SK-N-SH (cell line): Measurements from ENCODE around the gene KCNK6.

Experiments
- ELF1 ChIP-seq: IDR thresholded peaks from 2 replicates; pipeline ENCODE4 v1.4.0; 2012
- FOXM1 ChIP-seq: IDR thresholded peaks from 2 replicates; pipeline ENCODE4 v1.4.0; 2012; ENCODE audit warnings: low read depth, mild to moderate bottlenecking
- MEF2A ChIP-seq: IDR thresholded peaks from 2 replicates; pipeline ENCODE4 v1.4.0; 2012; ENCODE audit warnings: low read depth, borderline replicate concordance
- MXI1 ChIP-seq: IDR thresholded peaks from 2 replicates; pipeline ENCODE4 v1.6.1; 2012; ENCODE audit warnings: mild to moderate bottlenecking, low read depth, low read length, improper control_type of control experiment
- POLR2AphosphoS5 ChIP-seq: IDR thresholded peaks from 2 replicates; pipeline ENCODE4 v1.6.1; 2012; ENCODE audit warnings: low read depth, low read length
- RAD21 ChIP-seq: IDR thresholded peaks from 2 replicates; pipeline ENCODE4 v1.6.1; 2012; ENCODE audit warnings: mild to moderate bottlenecking, low read length
- RFX5 ChIP-seq: IDR thresholded peaks from 2 replicates; pipeline ENCODE4 v1.6.1; 2012; ENCODE audit warnings: mild to moderate bottlenecking, improper control_type of control experiment, low read length
- SIN3A ChIP-seq: IDR thresholded peaks from 2 replicates; pipeline ENCODE4 v1.6.1; 2012; ENCODE audit warnings: low read depth, mild to moderate bottlenecking, low read length, moderate library complexity, borderline replicate concordance
- TF ChIP-seq, protein P1 (sequence below): IDR thresholded peaks from 2 replicates; pipeline ENCODE4 v1.4.0; 2012; ENCODE audit warnings: low read depth
- TF ChIP-seq, protein P2 (sequence below): IDR thresholded peaks from 2 replicates; pipeline ENCODE4 v1.6.1; 2012; ENCODE audit warnings: mild to moderate bottlenecking, low read depth, low read length, moderate library complexity
- TF ChIP-seq, protein P3 (sequence below): fragments of 200-600 bp; sonication (generic); IDR thresholded peaks from 2 replicates; pipeline ENCODE4 v1.6.1; 2017; ENCODE audit warnings: antibody characterized with exemption, mild to moderate bottlenecking, moderate library complexity
- TF ChIP-seq, protein P4 (sequence below): IDR thresholded peaks from 2 replicates; pipeline ENCODE4; 2012
- TF ChIP-seq, protein P5 (sequence below): IDR thresholded peaks from 2 replicates; pipeline ENCODE4 v1.4.0; 2012; ENCODE audit warnings: low read depth, borderline replicate concordance

DNA sequence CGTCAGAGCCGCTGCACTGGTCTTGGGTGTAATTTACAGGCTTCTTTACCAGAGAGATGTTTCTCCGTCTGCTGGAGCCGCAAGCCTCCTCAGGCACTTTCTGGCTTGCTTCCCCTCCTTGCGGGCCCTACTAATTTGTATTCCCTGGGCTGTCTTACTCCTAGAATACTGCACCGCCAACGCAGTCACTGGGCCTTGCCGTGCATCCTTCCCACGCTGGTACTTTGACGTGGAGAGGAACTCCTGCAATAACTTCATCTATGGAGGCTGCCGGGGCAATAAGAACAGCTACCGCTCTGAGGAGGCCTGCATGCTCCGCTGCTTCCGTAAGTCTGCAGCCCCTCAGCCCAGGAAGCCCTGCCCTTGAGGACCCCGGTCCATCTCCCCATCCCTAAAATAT is 29.7 kb upstream of the KCNK6 start:
- TF ChIP-seq, protein P1, sequence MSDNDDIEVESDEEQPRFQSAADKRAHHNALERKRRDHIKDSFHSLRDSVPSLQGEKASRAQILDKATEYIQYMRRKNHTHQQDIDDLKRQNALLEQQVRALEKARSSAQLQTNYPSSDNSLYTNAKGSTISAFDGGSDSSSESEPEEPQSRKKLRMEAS, result no peak
- TF ChIP-seq, protein P2, sequence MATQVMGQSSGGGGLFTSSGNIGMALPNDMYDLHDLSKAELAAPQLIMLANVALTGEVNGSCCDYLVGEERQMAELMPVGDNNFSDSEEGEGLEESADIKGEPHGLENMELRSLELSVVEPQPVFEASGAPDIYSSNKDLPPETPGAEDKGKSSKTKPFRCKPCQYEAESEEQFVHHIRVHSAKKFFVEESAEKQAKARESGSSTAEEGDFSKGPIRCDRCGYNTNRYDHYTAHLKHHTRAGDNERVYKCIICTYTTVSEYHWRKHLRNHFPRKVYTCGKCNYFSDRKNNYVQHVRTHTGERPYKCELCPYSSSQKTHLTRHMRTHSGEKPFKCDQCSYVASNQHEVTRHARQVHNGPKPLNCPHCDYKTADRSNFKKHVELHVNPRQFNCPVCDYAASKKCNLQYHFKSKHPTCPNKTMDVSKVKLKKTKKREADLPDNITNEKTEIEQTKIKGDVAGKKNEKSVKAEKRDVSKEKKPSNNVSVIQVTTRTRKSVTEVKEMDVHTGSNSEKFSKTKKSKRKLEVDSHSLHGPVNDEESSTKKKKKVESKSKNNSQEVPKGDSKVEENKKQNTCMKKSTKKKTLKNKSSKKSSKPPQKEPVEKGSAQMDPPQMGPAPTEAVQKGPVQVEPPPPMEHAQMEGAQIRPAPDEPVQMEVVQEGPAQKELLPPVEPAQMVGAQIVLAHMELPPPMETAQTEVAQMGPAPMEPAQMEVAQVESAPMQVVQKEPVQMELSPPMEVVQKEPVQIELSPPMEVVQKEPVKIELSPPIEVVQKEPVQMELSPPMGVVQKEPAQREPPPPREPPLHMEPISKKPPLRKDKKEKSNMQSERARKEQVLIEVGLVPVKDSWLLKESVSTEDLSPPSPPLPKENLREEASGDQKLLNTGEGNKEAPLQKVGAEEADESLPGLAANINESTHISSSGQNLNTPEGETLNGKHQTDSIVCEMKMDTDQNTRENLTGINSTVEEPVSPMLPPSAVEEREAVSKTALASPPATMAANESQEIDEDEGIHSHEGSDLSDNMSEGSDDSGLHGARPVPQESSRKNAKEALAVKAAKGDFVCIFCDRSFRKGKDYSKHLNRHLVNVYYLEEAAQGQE, result no peak
- no peak for TF ChIP-seq FOXM1
- TF ChIP-seq RAD21, result no peak
- TF ChIP-seq, protein P3, sequence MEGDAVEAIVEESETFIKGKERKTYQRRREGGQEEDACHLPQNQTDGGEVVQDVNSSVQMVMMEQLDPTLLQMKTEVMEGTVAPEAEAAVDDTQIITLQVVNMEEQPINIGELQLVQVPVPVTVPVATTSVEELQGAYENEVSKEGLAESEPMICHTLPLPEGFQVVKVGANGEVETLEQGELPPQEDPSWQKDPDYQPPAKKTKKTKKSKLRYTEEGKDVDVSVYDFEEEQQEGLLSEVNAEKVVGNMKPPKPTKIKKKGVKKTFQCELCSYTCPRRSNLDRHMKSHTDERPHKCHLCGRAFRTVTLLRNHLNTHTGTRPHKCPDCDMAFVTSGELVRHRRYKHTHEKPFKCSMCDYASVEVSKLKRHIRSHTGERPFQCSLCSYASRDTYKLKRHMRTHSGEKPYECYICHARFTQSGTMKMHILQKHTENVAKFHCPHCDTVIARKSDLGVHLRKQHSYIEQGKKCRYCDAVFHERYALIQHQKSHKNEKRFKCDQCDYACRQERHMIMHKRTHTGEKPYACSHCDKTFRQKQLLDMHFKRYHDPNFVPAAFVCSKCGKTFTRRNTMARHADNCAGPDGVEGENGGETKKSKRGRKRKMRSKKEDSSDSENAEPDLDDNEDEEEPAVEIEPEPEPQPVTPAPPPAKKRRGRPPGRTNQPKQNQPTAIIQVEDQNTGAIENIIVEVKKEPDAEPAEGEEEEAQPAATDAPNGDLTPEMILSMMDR, result no peak
- TF ChIP-seq, protein P4, sequence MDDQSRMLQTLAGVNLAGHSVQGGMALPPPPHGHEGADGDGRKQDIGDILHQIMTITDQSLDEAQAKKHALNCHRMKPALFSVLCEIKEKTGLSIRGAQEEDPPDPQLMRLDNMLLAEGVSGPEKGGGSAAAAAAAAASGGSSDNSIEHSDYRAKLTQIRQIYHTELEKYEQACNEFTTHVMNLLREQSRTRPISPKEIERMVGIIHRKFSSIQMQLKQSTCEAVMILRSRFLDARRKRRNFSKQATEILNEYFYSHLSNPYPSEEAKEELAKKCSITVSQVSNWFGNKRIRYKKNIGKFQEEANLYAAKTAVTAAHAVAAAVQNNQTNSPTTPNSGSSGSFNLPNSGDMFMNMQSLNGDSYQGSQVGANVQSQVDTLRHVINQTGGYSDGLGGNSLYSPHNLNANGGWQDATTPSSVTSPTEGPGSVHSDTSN, result no peak
- TF ChIP-seq, protein P5, sequence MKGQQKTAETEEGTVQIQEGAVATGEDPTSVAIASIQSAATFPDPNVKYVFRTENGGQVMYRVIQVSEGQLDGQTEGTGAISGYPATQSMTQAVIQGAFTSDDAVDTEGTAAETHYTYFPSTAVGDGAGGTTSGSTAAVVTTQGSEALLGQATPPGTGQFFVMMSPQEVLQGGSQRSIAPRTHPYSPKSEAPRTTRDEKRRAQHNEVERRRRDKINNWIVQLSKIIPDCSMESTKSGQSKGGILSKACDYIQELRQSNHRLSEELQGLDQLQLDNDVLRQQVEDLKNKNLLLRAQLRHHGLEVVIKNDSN, result no peak
- no peak for TF ChIP-seq MEF2A
- TF ChIP-seq ELF1, result no peak
- TF ChIP-seq POLR2AphosphoS5, result no peak
- TF ChIP-seq MXI1, result no peak
- no peak for TF ChIP-seq RFX5
- TF ChIP-seq SIN3A, result no peak
